Stimulated activated CD8-positive, alpha-beta memory T cell treated with anti-CD3 and anti-CD28 coated beads, Interleukin-2, amount 100 ng/mL, for 48 hours (primary cell): ENCODE data around the gene WIPF1.

ENCODE experiments used
- DNase-seq, 2 donors: peaks; one replicate each; pipeline ENCODE4 v3.0.0-alpha.2; 2020; ENCODE audit warnings: low read depth in 2 of 2

The WIPF1 gene

GRCh38 chr2:174544156-174544555 is 53.4 kb downstream of the WIPF1 start:
- peak in 1 of 2 donors; percentile 16 for DNase-seq

GRCh38 chr2:174540893-174541292 is 56.7 kb downstream of the WIPF1 start:
- no peak for DNase-seq

- DNase-seq: no peak
These were observed 61.6 kb downstream of the WIPF1 start for GRCh38 chr2:174535757-174536703.

- no peak for DNase-seq
These were observed 62.5 kb downstream of the WIPF1 start for GRCh38 chr2:174535083-174535482.

- DNase-seq: no peak
These were observed 67.7 kb downstream of the WIPF1 start for GRCh38 chr2:174529916-174530315.

- no peak for DNase-seq
These were observed 69.6 kb downstream of the WIPF1 start for GRCh38 chr2:174527959-174528358.

GRCh38 chr2:174527101-174527721 is 70.4 kb downstream of the WIPF1 start:
- no peak for DNase-seq

- DNase-seq: no peak
These were observed 73.1 kb downstream of the WIPF1 start for GRCh38 chr2:174524527-174524926.

GRCh38 chr2:174522553-174522952 is 75.1 kb downstream of the WIPF1 start:
- no peak for DNase-seq

GRCh38 chr2:174518395-174518794 is 79.2 kb downstream of the WIPF1 start:
- DNase-seq: no peak

- DNase-seq: no peak
These were observed 80.9 kb downstream of the WIPF1 start for GRCh38 chr2:174516501-174517378.

GRCh38 chr2:174512345-174512744 is 85.3 kb downstream of the WIPF1 start:
- DNase-seq: no peak

- DNase-seq: no peak
These were observed 85.9 kb downstream of the WIPF1 start for GRCh38 chr2:174511580-174512260.

GRCh38 chr2:174510583-174511189 is 86.9 kb downstream of the WIPF1 start:
- no peak for DNase-seq
